HG03175 (cell line): Measurements from ENCODE around the gene MYF5.

Experiments used
- ATAC-seq: cut with Tn5 transposase; IDR thresholded peaks from one replicate; pipeline ENCODE4 v1.9.1; 2021; ENCODE audit warnings: mild to moderate bottlenecking, moderate library complexity; ENCODE audit not compliant: unreplicated experiment

Gene MYF5

GRCh38 chr12:80707126-80707829 lies 9.4 kb upstream of the MYF5 start, which contains the start of gene MYF6:
MYF6 (plus strand) TSS chr12:80707634; CDS start chr12:80707720, 86 bp downstream.
- no peak for ATAC-seq

- no peak for ATAC-seq
Observed at GRCh38 chr12:80707830-80708258, 8.9 kb upstream of the MYF5 start.

- no peak for ATAC-seq
Observed at GRCh38 chr12:80708259-80708974, 8.3 kb upstream of the MYF5 start.

GRCh38 chr12:80708975-80709328 lies 7.8 kb upstream of the MYF5 start:
- ATAC-seq = no peak

- no peak for ATAC-seq
Observed at GRCh38 chr12:80709811-80710726, 6.6 kb upstream of the MYF5 start.

- no peak for ATAC-seq
Observed at GRCh38 chr12:80710727-80711449, 5.8 kb upstream of the MYF5 start.

GRCh38 chr12:80711866-80712265 lies 4.8 kb upstream of the MYF5 start:
- no peak for ATAC-seq

GRCh38 chr12:80712866-80713265 lies 3.8 kb upstream of the MYF5 start:
- ATAC-seq = no peak

GRCh38 chr12:80713419-80713818 lies 3.3 kb upstream of the MYF5 start:
- no peak for ATAC-seq

- no peak for ATAC-seq
Observed at GRCh38 chr12:80714055-80714454, 2.7 kb upstream of the MYF5 start.

- no peak for ATAC-seq
Observed at GRCh38 chr12:80714846-80715245, 1.9 kb upstream of the MYF5 start.

- no peak for ATAC-seq
Observed at GRCh38 chr12:80715713-80716249, 931 bp upstream of the MYF5 start.

- ATAC-seq = no peak
Observed at GRCh38 chr12:80717856-80718255, 1.1 kb downstream of the MYF5 start.

- no peak for ATAC-seq
Observed at GRCh38 chr12:80720516-80720915, 3.8 kb downstream of the MYF5 start.

- no peak for ATAC-seq
Observed at GRCh38 chr12:80721326-80721725, 4.6 kb downstream of the MYF5 start.

GRCh38 chr12:80745851-80746505 lies 29.3 kb downstream of the MYF5 start:
- no peak for ATAC-seq

- no peak for ATAC-seq
Observed at GRCh38 chr12:80747800-80748199, 31.1 kb downstream of the MYF5 start.

GRCh38 chr12:80749456-80749855 lies 32.7 kb downstream of the MYF5 start:
- no peak for ATAC-seq

- no peak for ATAC-seq
Observed at GRCh38 chr12:80752464-80752863, 35.8 kb downstream of the MYF5 start.

- ATAC-seq = no peak
Observed at GRCh38 chr12:80754274-80754673, 37.6 kb downstream of the MYF5 start.
